Pancreas (tissue), 10 donors: ENCODE data around the gene GCFC2. TPM values are rescaled to one million over a fixed set of nuclear protein-coding genes. Genes with fewer than 3 reads are reported as not detected.

Experiments
- ATAC-seq, 4 donors: fragments of 200-7000 bp; cut with Tn5 transposase; one replicate each; pipeline versions ENCODE4 v1.8.0 to v1.9.1; 2020; ENCODE audit warnings: mild to moderate bottlenecking in 4 of 4, moderate library complexity in 4 of 4
- DNase-seq, 6 donors: peaks; one replicate each; pipeline ENCODE4 v3.0.0-alpha.2; 2020
- FAIRE-seq: peaks from 2 replicates; lab custom pipeline; 2012; peaks lifted over from hg19 to GRCh38; lab: Jason Lieb, UNC
- H3K27ac ChIP-seq, 4 donors: fragments of 200-600 bp; sonication (generic); 1 replicate in 3 of 4; 2 replicates in 1 of 4; pipeline versions ENCODE4 v1.5.0 to v1.8.0; 2020
- H3K27me3 ChIP-seq, 4 donors: fragments of 200-600 bp; one replicate each; pipeline ENCODE4 v1.8.0; 2021
- H3K36me3 ChIP-seq, 3 donors: fragments of 200-600 bp; sonication (generic) in 1 of 3; one replicate each; pipeline versions ENCODE4 v1.5.0 to v1.8.0; 2020 to 2021
- H3K4me1 ChIP-seq, 3 donors: fragments of 200-600 bp; one replicate each; pipeline ENCODE4 v1.8.0; 2021
- H3K4me3 ChIP-seq, 4 donors: fragments of 200-600 bp; sonication (generic) in 2 of 4; one replicate each; pipeline versions ENCODE4 v1.5.0 to v1.8.0; 2020 to 2021
- H3K9me3 ChIP-seq, 4 donors: fragments of 200-600 bp; one replicate each; pipeline ENCODE4 v1.8.0; 2021
- CTCF ChIP-seq, 4 donors: fragments of 200-600 bp; sonication (generic) in 3 of 4; IDR thresholded peaks; one replicate each; pipeline versions ENCODE4 v1.5.0 to v1.8.0; 2021; ENCODE audit warnings: antibody characterized with exemption in 4 of 4
- WGBS, 2 donors: extraction: QIAGEN DNeasy Blood & Tissue Kit; methylation state at CpG; one replicate each; pipeline ENCODE4 v1.1.7; 2013; 5-methylcytosine and 5-hydroxymethylcytosine counted together
- intact Hi-C, 3 donors: fragments of 100-400 bp; cut with DNase I; formaldehyde crosslinking; loops; one replicate each; pipeline versions ENCODE4 v1.11.1 to v1.14.2; 2022
- polyA plus RNA-seq, 2 donors: library from polyadenylated mRNA; stranded (reverse); fragments of 200-250 nt; gene quantifications; one replicate each; pipeline ENCODE4 v1.2.3, GENCODE V29; 2013
- total RNA-seq, 6 donors: library from RNA; stranded (reverse); fragmentation: NEBNext Ultra II Directional in 4 of 6; extraction: Animal tissue kit (Norgen Biotek cat#: 25700) in 4 of 6; gene quantifications; one replicate each; pipeline versions ENCODE4 v1.2.1 to v1.2.4, GENCODE V29; 2021 to 2023
- donor health status: healthy with polysubstance abuse.
- donor health status: DM: no; HTN: no; CAD: no; lungs with moderate emphysema.
- donor health status: DM: no; HTN: no; CAD: no.
- donor health status: control.
- donor health status: control.
- donor health status: Bipolar disorder and iron deficiency.
- donor health status: DM: yes; HTN: yes; CAD: no.
- donor health status: DM: no; HTN: no; CAD: no.
- donor health status: DM: no; HTN: no; CAD: no.
- donor health status: DM: yes; HTN: yes; CAD: no.

The GCFC2 gene
- total RNA-seq, result 10 to 100 TPM; 11.5 to 17.9 (median 14.3) TPM
- 10 to 100 TPM; 21.5 to 22.5 TPM for polyA plus RNA-seq

GRCh38 chr2:75710577-75711253 lies at the start of gene GCFC2:
Gene GCFC2, minus strand, starts transcription at chr2:75710915. Its CDS starts 60 bp downstream, at chr2:75710855.
- peak in 1 of 4 donors; percentile 8 for TF ChIP-seq CTCF (IDR thresholded peaks at IDR 0.05)
- peaks cover 0 to 30% (median 15%) of the 10 kb centered on the region in 3 donors for H3K4me1 ChIP-seq
- FAIRE-seq (no peak), DNase-seq (peak; percentile 86 to 94 (median 89)), ATAC-seq (peak; percentile 96 to 98 (median 96))
- intact Hi-C loops, result no loop called here
- no peaks in the 10 kb centered on the region for H3K27me3 ChIP-seq
- H3K4me3 ChIP-seq, result peak within 1 kb of the TSS; percentile 58 to 64 (median 62)
- WGBS, 2 donors, result 0 to 1% methylated on average over 61 to 66 of the region's 66 CpGs
- H3K36me3 ChIP-seq, result no peaks in the 10 kb centered on the region
- peak within 1 kb of the TSS; percentile 76 to 93 (median 92) for H3K27ac ChIP-seq
- no peaks in the 10 kb centered on the region for H3K9me3 ChIP-seq

- ATAC-seq, result no peak
- no peak for DNase-seq
- Histone ChIP-seq H3K4me3 (no peak overlapping the region), H3K27ac (no peak overlapping the region), H3K9me3 (no peaks in the 10 kb centered on the region), H3K4me1 (no peaks in the 10 kb centered on the region), H3K27me3 (no peaks in the 10 kb centered on the region), H3K36me3 (no peaks in the 10 kb centered on the region)
- no peak for TF ChIP-seq CTCF (IDR thresholded peaks at IDR 0.05)
- 51 to 64% methylated on average over 1 of the region's 1 CpG for WGBS, 2 donors
- FAIRE-seq, result no peak
- intact Hi-C loops, result no loop called here
Observed at GRCh38 chr2:75752828-75753227, 42.1 kb upstream of the GCFC2 start.

GRCh38 chr2:75751824-75752468 lies 41.2 kb upstream of the GCFC2 start:
- Histone ChIP-seq H3K27ac (no peak overlapping the region), H3K36me3 (no peaks in the 10 kb centered on the region), H3K4me1 (no peaks in the 10 kb centered on the region), H3K4me3 (no peak overlapping the region), H3K27me3 (no peaks in the 10 kb centered on the region), H3K9me3 (no peaks in the 10 kb centered on the region)
- FAIRE-seq, result no peak
- no peak for DNase-seq
- 75 to 79% methylated on average over 5 of the region's 5 CpGs for WGBS, 2 donors
- intact Hi-C loops, result no loop called here
- ATAC-seq, result no peak
- TF ChIP-seq CTCF (IDR thresholded peaks at IDR 0.05), result no peak

GRCh38 chr2:75751360-75751759 lies 40.6 kb upstream of the GCFC2 start:
- DNase-seq (no peak), FAIRE-seq (no peak), ATAC-seq (no peak)
- Histone ChIP-seq H3K27ac (no peak overlapping the region), H3K4me1 (no peaks in the 10 kb centered on the region), H3K9me3 (no peaks in the 10 kb centered on the region), H3K36me3 (no peaks in the 10 kb centered on the region), H3K27me3 (no peaks in the 10 kb centered on the region), H3K4me3 (no peak overlapping the region)
- TF ChIP-seq CTCF (IDR thresholded peaks at IDR 0.05), result no peak
- intact Hi-C loops, result no loop called here
- WGBS, 2 donors, result 78 to 80% methylated on average over 4 of the region's 4 CpGs

- no peak for DNase-seq
- Histone ChIP-seq H3K36me3 (no peaks in the 10 kb centered on the region), H3K9me3 (no peaks in the 10 kb centered on the region), H3K4me3 (no peak overlapping the region), H3K27me3 (no peaks in the 10 kb centered on the region), H3K27ac (no peak overlapping the region), H3K4me1 (no peaks in the 10 kb centered on the region)
- intact Hi-C loops, result no loop called here
- ATAC-seq, result no peak
- FAIRE-seq, result no peak
- WGBS, 2 donors, result 81 to 88% methylated on average over 1 of the region's 1 CpG
- TF ChIP-seq CTCF (IDR thresholded peaks at IDR 0.05), result no peak
Observed at GRCh38 chr2:75737961-75738360, 27.2 kb upstream of the GCFC2 start.
